Fibroblast of lung (primary cell): ENCODE data around the gene TNFRSF21.

Experiments
- EZH2 ChIP-seq: IDR thresholded peaks from 2 replicates; pipeline ENCODE4 v1.5.1; 2012; ENCODE audit warnings: low read length, control low read depth, mild to moderate bottlenecking; ENCODE audit errors: missing control alignments
- TF ChIP-seq, protein P1 (sequence below), 2 donors: IDR thresholded peaks in 1 of 2; conservative IDR thresholded peaks in 1 of 2; 1 replicate in 1 of 2; 2 replicates in 1 of 2; pipeline ENCODE4 v1.5.1; 2011 to 2012; ENCODE audit warnings: low read length in 2 of 2, control low read depth in 1 of 2, inconsistent platforms in 1 of 2, low read depth in 1 of 2, mild to moderate bottlenecking in 1 of 2

GRCh38 chr6:47252633-47253032 is 57.1 kb downstream of the TNFRSF21 start:
- TF ChIP-seq, protein P1, sequence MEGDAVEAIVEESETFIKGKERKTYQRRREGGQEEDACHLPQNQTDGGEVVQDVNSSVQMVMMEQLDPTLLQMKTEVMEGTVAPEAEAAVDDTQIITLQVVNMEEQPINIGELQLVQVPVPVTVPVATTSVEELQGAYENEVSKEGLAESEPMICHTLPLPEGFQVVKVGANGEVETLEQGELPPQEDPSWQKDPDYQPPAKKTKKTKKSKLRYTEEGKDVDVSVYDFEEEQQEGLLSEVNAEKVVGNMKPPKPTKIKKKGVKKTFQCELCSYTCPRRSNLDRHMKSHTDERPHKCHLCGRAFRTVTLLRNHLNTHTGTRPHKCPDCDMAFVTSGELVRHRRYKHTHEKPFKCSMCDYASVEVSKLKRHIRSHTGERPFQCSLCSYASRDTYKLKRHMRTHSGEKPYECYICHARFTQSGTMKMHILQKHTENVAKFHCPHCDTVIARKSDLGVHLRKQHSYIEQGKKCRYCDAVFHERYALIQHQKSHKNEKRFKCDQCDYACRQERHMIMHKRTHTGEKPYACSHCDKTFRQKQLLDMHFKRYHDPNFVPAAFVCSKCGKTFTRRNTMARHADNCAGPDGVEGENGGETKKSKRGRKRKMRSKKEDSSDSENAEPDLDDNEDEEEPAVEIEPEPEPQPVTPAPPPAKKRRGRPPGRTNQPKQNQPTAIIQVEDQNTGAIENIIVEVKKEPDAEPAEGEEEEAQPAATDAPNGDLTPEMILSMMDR (conservative IDR thresholded peaks at IDR 0.05 in 1 of 2, IDR thresholded peaks at IDR 0.05 in 1 of 2; ENCODE audit: low read depth in 1 of 2, low read length in 2 of 2): no peak
- TF ChIP-seq EZH2: no peak
